ENCODE measurements around the gene ATP6V0D1.
"Not testable (repeated sequence)": the region's sequence is repeated elsewhere in the genome, so short reads cannot be mapped to it uniquely, and the experiment has no call there.

Gene ATP6V0D1

GRCh38 chr16:67504031-67505021 lies 23.4 kb upstream of the ATP6V0D1 start:
- DNase-seq = peak in 1 of 5 donors; percentile 92

GRCh38 chr16:67499106-67499505 lies 18.1 kb upstream of the ATP6V0D1 start:
- no peak for DNase-seq

- DNase-seq = no peak
Measured at GRCh38 chr16:67490335-67491096, 9.6 kb upstream of the ATP6V0D1 start.

- no peak for DNase-seq
Measured at GRCh38 chr16:67489401-67490083, 8.6 kb upstream of the ATP6V0D1 start.

- not testable (repeated sequence) for DNase-seq
Measured at GRCh38 chr16:67487561-67487960, 6.6 kb upstream of the ATP6V0D1 start.

- no peak for DNase-seq
Measured at GRCh38 chr16:67486805-67487204, 5.8 kb upstream of the ATP6V0D1 start.

- no peak for DNase-seq
Measured at GRCh38 chr16:67483731-67484525, 3.0 kb upstream of the ATP6V0D1 start.

- DNase-seq = no peak
Measured at GRCh38 chr16:67483150-67483549, 2.2 kb upstream of the ATP6V0D1 start, which contains the start of gene AGRP. TSS of gene AGRP (minus strand) at chr16:67483547. CDS start at chr16:67483398, 149 bp downstream.

GRCh38 chr16:67482233-67482924 lies 1.4 kb upstream of the ATP6V0D1 start:
- DNase-seq = no peak

- DNase-seq = peak in 3 of 5 donors; percentile 31 to 62 (median 32)
Measured at GRCh38 chr16:67481561-67482232, 740 bp upstream of the ATP6V0D1 start.

GRCh38 chr16:67477960-67478554 lies 2.9 kb downstream of the ATP6V0D1 start:
- DNase-seq = no peak

- no peak for DNase-seq
Measured at GRCh38 chr16:67474551-67475455, 6.2 kb downstream of the ATP6V0D1 start.

- DNase-seq = no peak
Measured at GRCh38 chr16:67471758-67472384, 9.1 kb downstream of the ATP6V0D1 start.

GRCh38 chr16:67470359-67470758 lies 10.6 kb downstream of the ATP6V0D1 start:
- no peak for DNase-seq

- no peak for DNase-seq
Measured at GRCh38 chr16:67468731-67469130, 12.2 kb downstream of the ATP6V0D1 start.

- DNase-seq = no peak
Measured at GRCh38 chr16:67466581-67466980, 14.4 kb downstream of the ATP6V0D1 start.

GRCh38 chr16:67464565-67464964 lies 16.4 kb downstream of the ATP6V0D1 start:
- DNase-seq = no peak

GRCh38 chr16:67463691-67464090 lies 17.3 kb downstream of the ATP6V0D1 start:
- no peak for DNase-seq

GRCh38 chr16:67463059-67463458 lies 17.9 kb downstream of the ATP6V0D1 start:
- no peak for DNase-seq
